AG10803 (cell line): Measurements from ENCODE around the gene ISLR.

Experiments used
- DNase-seq: peaks from one replicate; pipeline ENCODE4 v3.0.0; 2010; ENCODE audit warnings: low read depth
- H3K4me3 ChIP-seq: 2 replicates; pipeline ENCODE4 v1.5.1; 2011; ENCODE audit warnings: mild to moderate bottlenecking, low read length, control low read depth
- CTCF ChIP-seq: conservative IDR thresholded peaks from 2 replicates; pipeline ENCODE4 v1.5.1; 2011; ENCODE audit warnings: mild to moderate bottlenecking, low read length, control low read depth, inconsistent platforms

Gene ISLR

DNA sequence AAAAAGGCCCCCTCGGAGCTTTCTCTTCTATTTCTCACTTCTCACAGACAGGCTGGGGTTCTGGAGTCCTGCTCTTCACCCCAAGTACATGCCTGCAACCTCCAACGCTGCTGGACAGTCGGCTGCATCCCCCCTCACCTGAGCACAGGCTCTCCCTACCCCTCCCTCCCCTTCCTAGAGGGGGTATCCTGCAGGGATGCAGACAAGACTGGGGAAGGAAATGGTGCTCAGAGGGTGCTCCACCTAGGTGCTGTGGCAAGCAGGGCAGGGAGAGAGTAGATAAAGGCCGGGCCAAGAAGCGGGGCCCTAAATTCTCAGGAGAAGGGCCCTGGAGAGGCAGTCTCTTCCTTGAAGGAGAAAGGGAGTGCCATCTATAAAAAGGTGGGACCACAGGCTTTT is 36.0 kb downstream of the ISLR start:
- no peak for TF ChIP-seq CTCF
- no peak overlapping the region for H3K4me3 ChIP-seq
- no peak for DNase-seq

DNA sequence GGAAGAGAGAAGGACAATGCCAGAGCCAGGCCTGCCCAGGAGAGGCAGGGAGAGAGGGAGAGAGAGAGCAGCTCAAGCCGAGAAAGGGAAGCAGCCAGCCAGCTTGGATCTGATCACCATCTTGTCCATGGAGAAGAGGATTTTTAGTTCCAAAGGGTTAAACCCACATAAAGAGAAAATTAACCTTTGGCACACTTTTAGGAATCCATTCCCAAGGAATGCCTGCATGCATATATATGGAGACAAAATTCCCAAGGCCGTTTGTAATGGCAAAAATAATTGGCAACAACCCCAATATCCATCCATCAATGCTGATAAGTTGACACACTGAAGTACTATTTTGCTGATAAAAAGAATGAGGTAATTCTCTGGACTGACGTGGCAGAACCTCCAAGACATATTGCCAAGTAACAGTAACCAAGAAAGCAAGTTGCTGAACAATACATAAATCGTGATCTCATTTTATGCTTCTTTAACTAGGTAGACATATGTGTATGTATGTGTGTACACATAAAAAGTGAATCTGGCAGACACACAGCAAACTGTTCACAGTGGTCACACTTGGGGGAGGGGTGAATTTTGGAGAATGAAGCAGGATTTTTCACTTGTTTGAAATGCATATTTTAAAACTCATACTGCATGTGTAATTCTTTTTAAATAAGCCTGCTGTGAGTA is 36.6 kb downstream of the ISLR start:
- peak; percentile 69 for DNase-seq
- H3K4me3 ChIP-seq, result no peak overlapping the region
- TF ChIP-seq CTCF, result no peak

DNA sequence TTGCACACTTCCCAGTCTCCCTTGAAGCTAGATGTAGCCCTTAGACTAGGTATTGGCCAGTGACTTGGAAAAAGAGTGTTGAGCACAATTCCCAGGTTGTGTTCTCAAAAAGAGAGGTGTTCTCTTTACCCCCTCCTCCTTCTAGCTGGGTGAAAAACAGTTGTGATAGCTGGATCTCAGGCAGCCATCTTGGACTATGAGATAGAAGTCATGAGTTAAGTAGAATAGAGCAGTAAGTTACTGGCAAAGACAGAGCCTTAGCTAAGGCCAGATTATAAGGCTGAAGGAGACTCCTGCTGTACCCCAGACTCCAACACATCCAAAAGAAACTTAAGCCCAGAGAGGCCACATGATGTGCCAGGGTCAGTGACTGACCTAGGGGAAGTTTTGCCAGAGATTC is 37.2 kb downstream of the ISLR start:
- no peak overlapping the region for H3K4me3 ChIP-seq
- no peak for TF ChIP-seq CTCF
- DNase-seq, result no peak

- H3K4me3 ChIP-seq, result no peak overlapping the region
- no peak for TF ChIP-seq CTCF
- DNase-seq, result no peak
Measured at GRCh38 chr15:74211656-74212055, 38.1 kb downstream of the ISLR start.

DNA sequence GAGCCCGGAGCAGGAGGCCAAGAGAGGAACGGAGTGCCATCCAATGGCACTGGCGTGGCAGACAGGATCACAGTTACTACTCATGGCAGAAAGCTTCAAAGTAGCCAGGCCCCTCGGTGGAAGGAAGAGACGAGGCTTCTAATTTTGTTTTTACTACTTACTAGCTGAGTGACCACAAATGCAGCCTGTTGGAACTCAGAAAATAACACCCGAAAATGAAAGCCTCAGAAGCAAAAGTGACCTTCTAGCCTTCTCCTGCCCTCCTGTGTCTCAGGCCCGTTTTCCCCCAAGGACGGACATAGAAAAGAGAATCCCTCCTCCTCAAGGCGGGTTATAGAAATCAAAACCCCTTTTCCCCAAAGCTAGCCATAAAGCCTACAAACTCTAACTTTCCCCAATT is 39.0 kb downstream of the ISLR start:
- DNase-seq, result no peak
- TF ChIP-seq CTCF, result no peak
- H3K4me3 ChIP-seq, result no peak overlapping the region

GRCh38 chr15:74213858-74214284 is 40.4 kb downstream of the ISLR start:
- H3K4me3 ChIP-seq, result no peak overlapping the region
- no peak for TF ChIP-seq CTCF
- DNase-seq, result no peak

GRCh38 chr15:74214324-74215021 is 41.0 kb downstream of the ISLR start:
- no peak for TF ChIP-seq CTCF
- no peak for DNase-seq
- no peak overlapping the region for H3K4me3 ChIP-seq
